ENCODE results near the gene DMWD.

DNA sequence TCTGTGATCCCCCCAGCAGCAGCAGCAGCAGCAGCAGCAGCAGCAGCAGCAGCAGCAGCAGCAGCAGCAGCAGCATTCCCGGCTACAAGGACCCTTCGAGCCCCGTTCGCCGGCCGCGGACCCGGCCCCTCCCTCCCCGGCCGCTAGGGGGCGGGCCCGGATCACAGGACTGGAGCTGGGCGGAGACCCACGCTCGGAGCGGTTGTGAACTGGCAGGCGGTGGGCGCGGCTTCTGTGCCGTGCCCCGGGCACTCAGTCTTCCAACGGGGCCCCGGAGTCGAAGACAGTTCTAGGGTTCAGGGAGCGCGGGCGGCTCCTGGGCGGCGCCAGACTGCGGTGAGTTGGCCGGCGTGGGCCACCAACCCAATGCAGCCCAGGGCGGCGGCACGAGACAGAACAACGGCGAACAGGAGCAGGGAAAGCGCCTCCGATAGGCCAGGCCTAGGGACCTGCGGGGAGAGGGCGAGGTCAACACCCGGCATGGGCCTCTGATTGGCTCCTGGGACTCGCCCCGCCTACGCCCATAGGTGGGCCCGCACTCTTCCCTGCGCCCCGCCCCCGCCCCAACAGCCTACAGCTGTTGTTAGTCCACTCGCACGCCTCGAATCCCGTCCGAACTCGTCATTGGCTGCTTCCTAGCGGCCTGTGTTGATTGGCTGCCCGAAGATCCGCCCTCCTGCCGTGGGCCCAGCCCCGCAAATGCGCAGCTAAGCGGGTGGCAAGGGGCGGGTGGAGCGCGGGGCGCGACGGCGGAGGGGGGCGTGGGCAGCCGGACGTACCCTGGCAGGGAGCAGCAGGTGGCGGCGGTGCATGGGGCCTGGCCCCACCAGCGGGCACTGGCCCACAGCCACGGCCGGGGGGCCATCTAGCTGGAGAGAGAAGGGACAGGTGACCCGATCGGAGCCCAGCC lies 22.2 kb downstream of the DMWD start:
- no peak for TF ChIP-seq POLR2A (IDR thresholded peaks at IDR 0.05)
- TF ChIP-seq, protein P1, sequence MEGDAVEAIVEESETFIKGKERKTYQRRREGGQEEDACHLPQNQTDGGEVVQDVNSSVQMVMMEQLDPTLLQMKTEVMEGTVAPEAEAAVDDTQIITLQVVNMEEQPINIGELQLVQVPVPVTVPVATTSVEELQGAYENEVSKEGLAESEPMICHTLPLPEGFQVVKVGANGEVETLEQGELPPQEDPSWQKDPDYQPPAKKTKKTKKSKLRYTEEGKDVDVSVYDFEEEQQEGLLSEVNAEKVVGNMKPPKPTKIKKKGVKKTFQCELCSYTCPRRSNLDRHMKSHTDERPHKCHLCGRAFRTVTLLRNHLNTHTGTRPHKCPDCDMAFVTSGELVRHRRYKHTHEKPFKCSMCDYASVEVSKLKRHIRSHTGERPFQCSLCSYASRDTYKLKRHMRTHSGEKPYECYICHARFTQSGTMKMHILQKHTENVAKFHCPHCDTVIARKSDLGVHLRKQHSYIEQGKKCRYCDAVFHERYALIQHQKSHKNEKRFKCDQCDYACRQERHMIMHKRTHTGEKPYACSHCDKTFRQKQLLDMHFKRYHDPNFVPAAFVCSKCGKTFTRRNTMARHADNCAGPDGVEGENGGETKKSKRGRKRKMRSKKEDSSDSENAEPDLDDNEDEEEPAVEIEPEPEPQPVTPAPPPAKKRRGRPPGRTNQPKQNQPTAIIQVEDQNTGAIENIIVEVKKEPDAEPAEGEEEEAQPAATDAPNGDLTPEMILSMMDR (IDR thresholded peaks at IDR 0.05), result peak in 1 of 3 donors; percentile 66
